ENCODE measurements around the gene SLC22A1.

DNA sequence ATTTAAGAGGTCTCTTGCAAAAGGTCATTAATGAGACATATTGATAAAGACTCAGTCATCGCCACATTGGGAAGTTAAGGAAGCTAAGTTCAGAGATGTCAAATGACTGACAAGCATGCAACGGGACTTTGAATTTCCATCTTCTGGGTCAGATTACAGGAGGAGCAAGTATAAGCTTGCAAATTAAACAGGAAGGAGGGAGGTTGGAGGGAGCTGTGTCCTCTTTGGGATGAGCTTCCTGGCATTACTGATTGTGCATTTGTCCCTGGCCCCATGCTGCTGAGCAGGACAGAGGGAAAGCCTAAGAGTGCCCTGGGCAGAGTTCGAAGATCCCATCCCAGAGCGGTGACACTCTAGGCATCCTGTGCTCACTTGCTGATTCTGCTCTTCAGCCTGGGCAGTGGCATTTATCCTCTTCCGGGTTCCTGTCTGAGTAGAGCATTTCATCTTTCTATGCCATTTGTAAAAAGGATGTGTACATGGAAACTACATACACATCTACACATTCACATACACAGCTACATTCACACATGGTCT, 40.5 kb downstream of the SLC22A1 start:
- TF ChIP-seq, protein P1, sequence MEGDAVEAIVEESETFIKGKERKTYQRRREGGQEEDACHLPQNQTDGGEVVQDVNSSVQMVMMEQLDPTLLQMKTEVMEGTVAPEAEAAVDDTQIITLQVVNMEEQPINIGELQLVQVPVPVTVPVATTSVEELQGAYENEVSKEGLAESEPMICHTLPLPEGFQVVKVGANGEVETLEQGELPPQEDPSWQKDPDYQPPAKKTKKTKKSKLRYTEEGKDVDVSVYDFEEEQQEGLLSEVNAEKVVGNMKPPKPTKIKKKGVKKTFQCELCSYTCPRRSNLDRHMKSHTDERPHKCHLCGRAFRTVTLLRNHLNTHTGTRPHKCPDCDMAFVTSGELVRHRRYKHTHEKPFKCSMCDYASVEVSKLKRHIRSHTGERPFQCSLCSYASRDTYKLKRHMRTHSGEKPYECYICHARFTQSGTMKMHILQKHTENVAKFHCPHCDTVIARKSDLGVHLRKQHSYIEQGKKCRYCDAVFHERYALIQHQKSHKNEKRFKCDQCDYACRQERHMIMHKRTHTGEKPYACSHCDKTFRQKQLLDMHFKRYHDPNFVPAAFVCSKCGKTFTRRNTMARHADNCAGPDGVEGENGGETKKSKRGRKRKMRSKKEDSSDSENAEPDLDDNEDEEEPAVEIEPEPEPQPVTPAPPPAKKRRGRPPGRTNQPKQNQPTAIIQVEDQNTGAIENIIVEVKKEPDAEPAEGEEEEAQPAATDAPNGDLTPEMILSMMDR (IDR thresholded peaks at IDR 0.05) = no peak
- TF ChIP-seq SIN3A (IDR thresholded peaks at IDR 0.05; ENCODE audit: borderline replicate concordance, insufficient read depth, low read depth, low read length) (no peak), POLR2AphosphoS5 (IDR thresholded peaks at IDR 0.05; ENCODE audit: low read depth, low read length) (no peak)
- TF ChIP-seq, protein P2, sequence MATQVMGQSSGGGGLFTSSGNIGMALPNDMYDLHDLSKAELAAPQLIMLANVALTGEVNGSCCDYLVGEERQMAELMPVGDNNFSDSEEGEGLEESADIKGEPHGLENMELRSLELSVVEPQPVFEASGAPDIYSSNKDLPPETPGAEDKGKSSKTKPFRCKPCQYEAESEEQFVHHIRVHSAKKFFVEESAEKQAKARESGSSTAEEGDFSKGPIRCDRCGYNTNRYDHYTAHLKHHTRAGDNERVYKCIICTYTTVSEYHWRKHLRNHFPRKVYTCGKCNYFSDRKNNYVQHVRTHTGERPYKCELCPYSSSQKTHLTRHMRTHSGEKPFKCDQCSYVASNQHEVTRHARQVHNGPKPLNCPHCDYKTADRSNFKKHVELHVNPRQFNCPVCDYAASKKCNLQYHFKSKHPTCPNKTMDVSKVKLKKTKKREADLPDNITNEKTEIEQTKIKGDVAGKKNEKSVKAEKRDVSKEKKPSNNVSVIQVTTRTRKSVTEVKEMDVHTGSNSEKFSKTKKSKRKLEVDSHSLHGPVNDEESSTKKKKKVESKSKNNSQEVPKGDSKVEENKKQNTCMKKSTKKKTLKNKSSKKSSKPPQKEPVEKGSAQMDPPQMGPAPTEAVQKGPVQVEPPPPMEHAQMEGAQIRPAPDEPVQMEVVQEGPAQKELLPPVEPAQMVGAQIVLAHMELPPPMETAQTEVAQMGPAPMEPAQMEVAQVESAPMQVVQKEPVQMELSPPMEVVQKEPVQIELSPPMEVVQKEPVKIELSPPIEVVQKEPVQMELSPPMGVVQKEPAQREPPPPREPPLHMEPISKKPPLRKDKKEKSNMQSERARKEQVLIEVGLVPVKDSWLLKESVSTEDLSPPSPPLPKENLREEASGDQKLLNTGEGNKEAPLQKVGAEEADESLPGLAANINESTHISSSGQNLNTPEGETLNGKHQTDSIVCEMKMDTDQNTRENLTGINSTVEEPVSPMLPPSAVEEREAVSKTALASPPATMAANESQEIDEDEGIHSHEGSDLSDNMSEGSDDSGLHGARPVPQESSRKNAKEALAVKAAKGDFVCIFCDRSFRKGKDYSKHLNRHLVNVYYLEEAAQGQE (IDR thresholded peaks at IDR 0.05; ENCODE audit: insufficient read depth in 1 of 2, low read depth in 2 of 2, low read length in 1 of 2) = no peak

All from Panc1 (cell line).